Measurements from ENCODE around the gene SGSM1.

The SGSM1 gene

GRCh38 chr22:24845041-24845898 lies 39.3 kb downstream of the SGSM1 start:
- Histone ChIP-seq H3K36me3 (ENCODE audit: control insufficient read depth in 2 of 2, insufficient read depth in 1 of 2, low read length in 2 of 2) (no peaks in the 10 kb centered on the region), H3K4me1 (ENCODE audit: control insufficient read depth, insufficient read depth, low read length) (no peaks in the 10 kb centered on the region), H3K9me3 (ENCODE audit: control insufficient read depth, insufficient read depth, low read depth, low read length) (no peaks in the 10 kb centered on the region), H3K27ac (ENCODE audit: extremely low read depth, low read depth, low read length) (no peak overlapping the region), H3K4me3 (ENCODE audit: low read depth, low read length) (no peak overlapping the region)
- POLR2A ChIA-PET = no interaction called here
- CTCF ChIA-PET = interaction anchor here (1.2 to 7.1 kb wide), 4 partner anchors 42 to 212 kb away, joined by 3 to 121 read pairs (median 6); no protein-coding TSS in a partner anchor
- TF ChIP-seq ZNF629 (tag by site-specific recombination; IDR thresholded peaks at IDR 0.05) (no peak), ZNF121 (tag by site-specific recombination; IDR thresholded peaks at IDR 0.05) (no peak), ZNF560 (tag by site-specific recombination; IDR thresholded peaks at IDR 0.05; ENCODE audit: borderline replicate concordance) (no peak), ZNF639 (tag by site-specific recombination; IDR thresholded peaks at IDR 0.05) (no peak), ZFP3 (tag by site-specific recombination; IDR thresholded peaks at IDR 0.05; ENCODE audit: low read depth) (no peak), ZNF146 (tag by site-specific recombination; IDR thresholded peaks at IDR 0.05) (no peak)

GRCh38 chr22:24847490-24847889 lies 41.5 kb downstream of the SGSM1 start:
- POLR2A ChIA-PET = no interaction called here
- Histone ChIP-seq H3K36me3 (ENCODE audit: control insufficient read depth in 2 of 2, insufficient read depth in 1 of 2, low read length in 2 of 2) (no peaks in the 10 kb centered on the region), H3K9me3 (ENCODE audit: control insufficient read depth, insufficient read depth, low read depth, low read length) (no peaks in the 10 kb centered on the region), H3K4me3 (ENCODE audit: low read depth, low read length) (no peak overlapping the region), H3K4me1 (ENCODE audit: control insufficient read depth, insufficient read depth, low read length) (no peaks in the 10 kb centered on the region), H3K27ac (ENCODE audit: extremely low read depth, low read depth, low read length) (no peak overlapping the region)
- TF ChIP-seq ZBTB26 (tag by site-specific recombination; optimal IDR thresholded peaks at IDR 0.05) (no peak), SCRT1 (tag by site-specific recombination; IDR thresholded peaks at IDR 0.05; ENCODE audit: borderline replicate concordance) (no peak), ZBTB1 (tag by site-specific recombination; IDR thresholded peaks at IDR 0.05) (no peak), ZNF10 (tag by site-specific recombination; IDR thresholded peaks at IDR 0.05) (no peak), BCL11B (tag by site-specific recombination; IDR thresholded peaks at IDR 0.05; ENCODE audit: low read depth) (no peak), ZNF426 (tag by site-specific recombination; IDR thresholded peaks at IDR 0.05) (no peak), ZNF514 (tag by site-specific recombination; IDR thresholded peaks at IDR 0.05) (no peak), ZNF302 (tag by site-specific recombination; IDR thresholded peaks at IDR 0.05; ENCODE audit: low read depth) (no peak), ZSCAN5A (tag by site-specific recombination; IDR thresholded peaks at IDR 0.05) (no peak), ZNF664 (tag by site-specific recombination; IDR thresholded peaks at IDR 0.05) (no peak), ZNF610 (tag by site-specific recombination; IDR thresholded peaks at IDR 0.05; ENCODE audit: borderline replicate concordance) (no peak), ZSCAN16 (tag by site-specific recombination; IDR thresholded peaks at IDR 0.05) (no peak), GLI2 (tag by site-specific recombination; IDR thresholded peaks at IDR 0.05; ENCODE audit: borderline replicate concordance, low read depth) (no peak)
- CTCF ChIA-PET = interaction anchor here (0.6 to 7.1 kb wide), 6 partner anchors 9 to 548 kb away, joined by 3 to 121 read pairs (median 4); no protein-coding TSS in a partner anchor
